Heart left ventricle (tissue), 13 donors: ENCODE measurements around the gene ZNF536.
"Not testable (repeated sequence)": the region's sequence is repeated elsewhere in the genome, so short reads cannot be mapped to it uniquely, and the experiment has no call there.

Source experiments
- CTCF ChIP-seq, 12 donors: fragments of 200-600 bp; sonication (generic) in 4 of 12; IDR thresholded peaks; one replicate each; pipeline versions ENCODE4 v1.5.0 to v1.8.0; 2018 to 2022; ENCODE audit warnings: antibody characterized with exemption in 12 of 12, mild to moderate bottlenecking in 5 of 12
- POLR2A ChIP-seq, 2 donors: fragments of 450-650 bp; IDR thresholded peaks; one replicate each; pipeline ENCODE4 v1.6.1; 2017; ENCODE audit warnings: antibody characterized with exemption in 2 of 2, mild to moderate bottlenecking in 2 of 2, moderate library complexity in 2 of 2
- donor health status: ischemic (EF 13 %, LVEDD 7.1; RV severe dilation, severe dysfunction).
- donor health status: DM: no; HTN: yes; CAD: no.
- donor health status: DM: no; HTN: no; CAD: no.
- donor health status: ischemic (EF 25% LVEDD 6.9; RV normal size, moderate dysfunction).
- donor health status: ischemic (EF 25% LVEDD 5.7; RV mildly dilated, moderate dysfunction).
- donor health status: ischemic (EF 35%, LVEDD 5.7; RV mildly dilated, moderate dysfunction).
- donor health status: nonischemic (EF 11% LVEDD 7.7; RV severe dilation, severe dysfunction).
- donor health status: DM: yes; HTN: yes; CAD: no.
- donor health status: PGD.
- donor health status: ischemic (EF 29% LVEDD 5.4; RV normal size, mild dysfunction).
- donor health status: nonischemic (EF 23%, LVEDD 6.1; RV moderate dilation, normal function).

DNA sequence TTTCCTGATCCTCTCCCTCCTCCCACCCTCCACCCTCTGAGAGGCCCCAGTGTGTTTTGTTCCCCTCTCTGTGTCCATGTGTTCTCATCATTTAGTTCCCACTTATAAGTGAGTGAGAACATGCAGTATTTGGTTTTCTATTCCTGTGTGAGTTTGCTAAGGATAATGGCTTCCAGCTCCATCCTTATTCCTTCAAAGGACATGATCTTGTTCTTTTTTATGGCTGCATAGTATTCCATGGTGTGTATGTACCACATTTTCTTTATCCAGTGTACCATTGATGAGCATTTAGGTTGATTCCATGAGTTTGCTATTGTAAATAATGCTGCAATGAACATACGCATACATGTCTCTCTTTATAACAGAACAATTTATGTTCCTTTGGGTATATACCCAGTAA is 25.7 kb upstream of the ZNF536 start:
- not testable (repeated sequence) for TF ChIP-seq POLR2A, CTCF (IDR thresholded peaks at IDR 0.05)
